HG02852 (cell line): ENCODE results near the gene MXD4.
A peak's percentile ranks its signal among the peaks of the same experiment; 100 is the strongest.

Source experiments
- ATAC-seq: cut with Tn5 transposase; IDR thresholded peaks from one replicate; pipeline ENCODE4 v1.9.1; 2021; ENCODE audit warnings: mild to moderate bottlenecking, moderate library complexity; ENCODE audit not compliant: unreplicated experiment

Gene MXD4

GRCh38 chr4:2292646-2293108 lies 30.8 kb upstream of the MXD4 start:
- ATAC-seq, result no peak

- ATAC-seq, result no peak
Measured at GRCh38 chr4:2291705-2292645, 30.1 kb upstream of the MXD4 start.

GRCh38 chr4:2290974-2291704 lies 29.2 kb upstream of the MXD4 start:
- no peak for ATAC-seq

- ATAC-seq, result no peak
Measured at GRCh38 chr4:2290488-2290887, 28.6 kb upstream of the MXD4 start.

- no peak for ATAC-seq
Measured at GRCh38 chr4:2289955-2290333, 28.0 kb upstream of the MXD4 start.

- ATAC-seq, result no peak
Measured at GRCh38 chr4:2289311-2289954, 27.5 kb upstream of the MXD4 start.

GRCh38 chr4:2288051-2288541 lies 26.2 kb upstream of the MXD4 start:
- no peak for ATAC-seq

- ATAC-seq, result no peak
Measured at GRCh38 chr4:2287594-2287915, 25.6 kb upstream of the MXD4 start.

- ATAC-seq, result no peak
Measured at GRCh38 chr4:2286904-2287593, 25.1 kb upstream of the MXD4 start.

- ATAC-seq, result no peak
Measured at GRCh38 chr4:2285613-2286381, 23.9 kb upstream of the MXD4 start.

GRCh38 chr4:2284934-2285612 lies 23.2 kb upstream of the MXD4 start:
- no peak for ATAC-seq

GRCh38 chr4:2284161-2284933 lies 22.4 kb upstream of the MXD4 start:
- ATAC-seq, result no peak

GRCh38 chr4:2283199-2283711 lies 21.3 kb upstream of the MXD4 start:
- no peak for ATAC-seq

GRCh38 chr4:2281575-2282343 lies 19.9 kb upstream of the MXD4 start:
- peak; percentile 51 for ATAC-seq

- ATAC-seq, result no peak
Measured at GRCh38 chr4:2280531-2281300, 18.8 kb upstream of the MXD4 start.

GRCh38 chr4:2277956-2278355 lies 16.0 kb upstream of the MXD4 start:
- no peak for ATAC-seq
